ENCODE results near the gene GALNT4.

- TF ChIP-seq CTCF (optimal IDR thresholded peaks at IDR 0.05 in 1 of 3, IDR thresholded peaks at IDR 0.05 in 1 of 3, conservative IDR thresholded peaks at IDR 0.05 in 1 of 3; ENCODE audit: extremely low read depth in 1 of 3, insufficient read depth in 2 of 3, low read length in 3 of 3) (no peak), EZH2 (IDR thresholded peaks at IDR 0.05; ENCODE audit: low read length) (no peak)
Observed at GRCh38 chr12:89499857-89500256, 24.7 kb downstream of the GALNT4 start.
